ENCODE measurements around the gene LSAMP. TPM values are rescaled to one million over a fixed set of nuclear protein-coding genes. Genes with fewer than 3 reads are reported as not detected.

Gene LSAMP
- total and polyA plus RNA-seq, 2 experiments from 2014 or later = 2.0 to 2.9 TPM

DNA sequence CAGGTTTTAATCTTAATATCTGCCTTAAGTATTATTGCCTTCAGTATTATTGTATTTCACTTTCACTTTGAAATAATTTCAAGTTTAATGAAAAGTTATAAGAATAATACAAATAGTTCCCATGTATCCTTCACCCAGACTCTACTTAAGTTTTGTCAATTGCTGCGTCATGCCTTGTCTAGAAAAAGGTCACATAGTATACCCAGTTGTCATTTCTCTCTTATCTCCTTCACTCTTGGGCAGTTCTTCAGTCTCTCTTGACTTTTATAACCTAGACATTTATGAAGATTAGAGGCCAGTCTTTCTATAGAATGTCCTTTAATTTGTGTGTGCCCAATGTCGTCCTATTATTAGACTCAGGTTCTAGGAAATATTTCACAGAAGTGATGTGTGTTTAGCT lies 367.7 kb downstream of the LSAMP start (continued):
- TF ChIP-seq, protein P1, sequence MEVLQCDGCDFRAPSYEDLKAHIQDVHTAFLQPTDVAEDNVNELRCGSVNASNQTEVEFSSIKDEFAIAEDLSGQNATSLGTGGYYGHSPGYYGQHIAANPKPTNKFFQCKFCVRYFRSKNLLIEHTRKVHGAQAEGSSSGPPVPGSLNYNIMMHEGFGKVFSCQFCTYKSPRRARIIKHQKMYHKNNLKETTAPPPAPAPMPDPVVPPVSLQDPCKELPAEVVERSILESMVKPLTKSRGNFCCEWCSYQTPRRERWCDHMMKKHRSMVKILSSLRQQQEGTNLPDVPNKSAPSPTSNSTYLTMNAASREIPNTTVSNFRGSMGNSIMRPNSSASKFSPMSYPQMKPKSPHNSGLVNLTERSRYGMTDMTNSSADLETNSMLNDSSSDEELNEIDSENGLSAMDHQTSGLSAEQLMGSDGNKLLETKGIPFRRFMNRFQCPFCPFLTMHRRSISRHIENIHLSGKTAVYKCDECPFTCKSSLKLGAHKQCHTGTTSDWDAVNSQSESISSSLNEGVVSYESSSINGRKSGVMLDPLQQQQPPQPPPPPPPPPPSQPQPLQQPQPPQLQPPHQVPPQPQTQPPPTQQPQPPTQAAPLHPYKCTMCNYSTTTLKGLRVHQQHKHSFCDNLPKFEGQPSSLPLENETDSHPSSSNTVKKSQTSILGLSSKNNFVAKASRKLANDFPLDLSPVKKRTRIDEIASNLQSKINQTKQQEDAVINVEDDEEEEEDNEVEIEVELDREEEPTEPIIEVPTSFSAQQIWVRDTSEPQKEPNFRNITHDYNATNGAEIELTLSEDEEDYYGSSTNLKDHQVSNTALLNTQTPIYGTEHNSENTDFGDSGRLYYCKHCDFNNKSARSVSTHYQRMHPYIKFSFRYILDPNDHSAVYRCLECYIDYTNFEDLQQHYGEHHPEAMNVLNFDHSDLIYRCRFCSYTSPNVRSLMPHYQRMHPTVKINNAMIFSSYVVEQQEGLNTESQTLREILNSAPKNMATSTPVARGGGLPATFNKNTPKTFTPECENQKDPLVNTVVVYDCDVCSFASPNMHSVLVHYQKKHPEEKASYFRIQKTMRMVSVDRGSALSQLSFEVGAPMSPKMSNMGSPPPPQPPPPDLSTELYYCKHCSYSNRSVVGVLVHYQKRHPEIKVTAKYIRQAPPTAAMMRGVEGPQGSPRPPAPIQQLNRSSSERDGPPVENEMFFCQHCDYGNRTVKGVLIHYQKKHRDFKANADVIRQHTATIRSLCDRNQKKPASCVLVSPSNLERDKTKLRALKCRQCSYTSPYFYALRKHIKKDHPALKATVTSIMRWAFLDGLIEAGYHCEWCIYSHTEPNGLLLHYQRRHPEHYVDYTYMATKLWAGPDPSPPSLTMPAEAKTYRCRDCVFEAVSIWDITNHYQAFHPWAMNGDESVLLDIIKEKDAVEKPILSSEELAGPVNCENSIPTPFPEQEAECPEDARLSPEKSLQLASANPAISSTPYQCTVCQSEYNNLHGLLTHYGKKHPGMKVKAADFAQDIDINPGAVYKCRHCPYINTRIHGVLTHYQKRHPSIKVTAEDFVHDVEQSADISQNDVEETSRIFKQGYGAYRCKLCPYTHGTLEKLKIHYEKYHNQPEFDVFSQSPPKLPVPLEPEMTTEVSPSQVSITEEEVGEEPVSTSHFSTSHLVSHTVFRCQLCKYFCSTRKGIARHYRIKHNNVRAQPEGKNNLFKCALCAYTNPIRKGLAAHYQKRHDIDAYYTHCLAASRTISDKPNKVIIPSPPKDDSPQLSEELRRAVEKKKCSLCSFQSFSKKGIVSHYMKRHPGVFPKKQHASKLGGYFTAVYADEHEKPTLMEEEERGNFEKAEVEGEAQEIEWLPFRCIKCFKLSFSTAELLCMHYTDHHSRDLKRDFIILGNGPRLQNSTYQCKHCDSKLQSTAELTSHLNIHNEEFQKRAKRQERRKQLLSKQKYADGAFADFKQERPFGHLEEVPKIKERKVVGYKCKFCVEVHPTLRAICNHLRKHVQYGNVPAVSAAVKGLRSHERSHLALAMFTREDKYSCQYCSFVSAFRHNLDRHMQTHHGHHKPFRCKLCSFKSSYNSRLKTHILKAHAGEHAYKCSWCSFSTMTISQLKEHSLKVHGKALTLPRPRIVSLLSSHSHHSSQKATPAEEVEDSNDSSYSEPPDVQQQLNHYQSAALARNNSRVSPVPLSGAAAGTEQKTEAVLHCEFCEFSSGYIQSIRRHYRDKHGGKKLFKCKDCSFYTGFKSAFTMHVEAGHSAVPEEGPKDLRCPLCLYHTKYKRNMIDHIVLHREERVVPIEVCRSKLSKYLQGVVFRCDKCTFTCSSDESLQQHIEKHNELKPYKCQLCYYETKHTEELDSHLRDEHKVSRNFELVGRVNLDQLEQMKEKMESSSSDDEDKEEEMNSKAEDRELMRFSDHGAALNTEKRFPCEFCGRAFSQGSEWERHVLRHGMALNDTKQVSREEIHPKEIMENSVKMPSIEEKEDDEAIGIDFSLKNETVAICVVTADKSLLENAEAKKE (CRISPR knock-in tag; IDR thresholded peaks at IDR 0.05) = no peak
- TF ChIP-seq ZNF114 (CRISPR knock-in tag; IDR thresholded peaks at IDR 0.05) (no peak), EZH2phosphoT487 (IDR thresholded peaks at IDR 0.05; ENCODE audit: unreplicated experiment) (no peak), STAT1 (IDR thresholded peaks at IDR 0.05; ENCODE audit: unreplicated experiment) (no peak), NANOG (IDR thresholded peaks at IDR 0.05; ENCODE audit: borderline replicate concordance) (no peak)
- TF ChIP-seq, protein P2, sequence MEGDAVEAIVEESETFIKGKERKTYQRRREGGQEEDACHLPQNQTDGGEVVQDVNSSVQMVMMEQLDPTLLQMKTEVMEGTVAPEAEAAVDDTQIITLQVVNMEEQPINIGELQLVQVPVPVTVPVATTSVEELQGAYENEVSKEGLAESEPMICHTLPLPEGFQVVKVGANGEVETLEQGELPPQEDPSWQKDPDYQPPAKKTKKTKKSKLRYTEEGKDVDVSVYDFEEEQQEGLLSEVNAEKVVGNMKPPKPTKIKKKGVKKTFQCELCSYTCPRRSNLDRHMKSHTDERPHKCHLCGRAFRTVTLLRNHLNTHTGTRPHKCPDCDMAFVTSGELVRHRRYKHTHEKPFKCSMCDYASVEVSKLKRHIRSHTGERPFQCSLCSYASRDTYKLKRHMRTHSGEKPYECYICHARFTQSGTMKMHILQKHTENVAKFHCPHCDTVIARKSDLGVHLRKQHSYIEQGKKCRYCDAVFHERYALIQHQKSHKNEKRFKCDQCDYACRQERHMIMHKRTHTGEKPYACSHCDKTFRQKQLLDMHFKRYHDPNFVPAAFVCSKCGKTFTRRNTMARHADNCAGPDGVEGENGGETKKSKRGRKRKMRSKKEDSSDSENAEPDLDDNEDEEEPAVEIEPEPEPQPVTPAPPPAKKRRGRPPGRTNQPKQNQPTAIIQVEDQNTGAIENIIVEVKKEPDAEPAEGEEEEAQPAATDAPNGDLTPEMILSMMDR (conservative IDR thresholded peaks at IDR 0.05; ENCODE audit: low read depth in 2 of 2) = no peak
- TF ChIP-seq, protein P3, sequence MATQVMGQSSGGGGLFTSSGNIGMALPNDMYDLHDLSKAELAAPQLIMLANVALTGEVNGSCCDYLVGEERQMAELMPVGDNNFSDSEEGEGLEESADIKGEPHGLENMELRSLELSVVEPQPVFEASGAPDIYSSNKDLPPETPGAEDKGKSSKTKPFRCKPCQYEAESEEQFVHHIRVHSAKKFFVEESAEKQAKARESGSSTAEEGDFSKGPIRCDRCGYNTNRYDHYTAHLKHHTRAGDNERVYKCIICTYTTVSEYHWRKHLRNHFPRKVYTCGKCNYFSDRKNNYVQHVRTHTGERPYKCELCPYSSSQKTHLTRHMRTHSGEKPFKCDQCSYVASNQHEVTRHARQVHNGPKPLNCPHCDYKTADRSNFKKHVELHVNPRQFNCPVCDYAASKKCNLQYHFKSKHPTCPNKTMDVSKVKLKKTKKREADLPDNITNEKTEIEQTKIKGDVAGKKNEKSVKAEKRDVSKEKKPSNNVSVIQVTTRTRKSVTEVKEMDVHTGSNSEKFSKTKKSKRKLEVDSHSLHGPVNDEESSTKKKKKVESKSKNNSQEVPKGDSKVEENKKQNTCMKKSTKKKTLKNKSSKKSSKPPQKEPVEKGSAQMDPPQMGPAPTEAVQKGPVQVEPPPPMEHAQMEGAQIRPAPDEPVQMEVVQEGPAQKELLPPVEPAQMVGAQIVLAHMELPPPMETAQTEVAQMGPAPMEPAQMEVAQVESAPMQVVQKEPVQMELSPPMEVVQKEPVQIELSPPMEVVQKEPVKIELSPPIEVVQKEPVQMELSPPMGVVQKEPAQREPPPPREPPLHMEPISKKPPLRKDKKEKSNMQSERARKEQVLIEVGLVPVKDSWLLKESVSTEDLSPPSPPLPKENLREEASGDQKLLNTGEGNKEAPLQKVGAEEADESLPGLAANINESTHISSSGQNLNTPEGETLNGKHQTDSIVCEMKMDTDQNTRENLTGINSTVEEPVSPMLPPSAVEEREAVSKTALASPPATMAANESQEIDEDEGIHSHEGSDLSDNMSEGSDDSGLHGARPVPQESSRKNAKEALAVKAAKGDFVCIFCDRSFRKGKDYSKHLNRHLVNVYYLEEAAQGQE (IDR thresholded peaks at IDR 0.05; ENCODE audit: unreplicated experiment) = no peak
